Skeletal muscle tissue (tissue), 4 donors: Measurements from ENCODE around the gene UGT2A3. TPM values are rescaled to one million over a fixed set of nuclear protein-coding genes. Genes with fewer than 3 reads are reported as not detected.

ENCODE experiments used
- H3K27ac ChIP-seq: one replicate; pipeline ENCODE4 v1.7.0; 2013; ENCODE audit warnings: mild to moderate bottlenecking, low read depth, low read length, inconsistent platforms
- H3K27me3 ChIP-seq, 3 donors: one replicate each; pipeline ENCODE4 v1.7.0; 2013; ENCODE audit warnings: low read length in 3 of 3; ENCODE audit not compliant: control insufficient read depth in 3 of 3, insufficient read depth in 3 of 3
- H3K36me3 ChIP-seq, 3 donors: one replicate each; pipeline ENCODE4 v1.7.0; 2013; ENCODE audit warnings: low read length in 3 of 3; ENCODE audit not compliant: control insufficient read depth in 3 of 3, insufficient read depth in 3 of 3
- H3K4me1 ChIP-seq, 3 donors: one replicate each; pipeline ENCODE4 v1.7.0; 2013; ENCODE audit warnings: low read length in 3 of 3, mild to moderate bottlenecking in 3 of 3; ENCODE audit not compliant: control insufficient read depth in 3 of 3, insufficient read depth in 3 of 3
- H3K4me3 ChIP-seq, 3 donors: one replicate each; pipeline ENCODE4 v1.7.0; 2013; ENCODE audit warnings: low read length in 3 of 3
- H3K9ac ChIP-seq, 3 donors: one replicate each; pipeline ENCODE4 v1.7.0; 2013; ENCODE audit warnings: low read length in 3 of 3, mild to moderate bottlenecking in 3 of 3, moderate library complexity in 2 of 3, low read depth in 1 of 3
- H3K9me3 ChIP-seq, 3 donors: one replicate each; pipeline ENCODE4 v1.7.0; 2013; ENCODE audit warnings: low read length in 3 of 3; ENCODE audit not compliant: control insufficient read depth in 3 of 3
- total RNA-seq: library from RNA; depleted of rRNA; stranded (reverse); fragments of >200 nt; gene quantifications from one replicate; pipeline ENCODE4 v1.2.3, GENCODE V29; 2014
- donor health status: Osteomylitis.

Gene UGT2A3
- total RNA-seq, 1 donor from 2014 or later: not detected

GRCh38 chr4:68917016-68917415, 34.6 kb downstream of the UGT2A3 start:
- Histone ChIP-seq H3K27me3 (no peaks in the 10 kb centered on the region), H3K4me3 (no peak overlapping the region), H3K36me3 (no peaks in the 10 kb centered on the region), H3K9ac (no peak overlapping the region), H3K9me3 (no peaks in the 10 kb centered on the region), H3K27ac (no peak overlapping the region), H3K4me1 (no peaks in the 10 kb centered on the region)

GRCh38 chr4:68912807-68913206, 38.8 kb downstream of the UGT2A3 start:
- Histone ChIP-seq H3K4me3 (no peak overlapping the region), H3K27me3 (no peaks in the 10 kb centered on the region), H3K27ac (no peak overlapping the region), H3K36me3 (no peaks in the 10 kb centered on the region), H3K9me3 (no peaks in the 10 kb centered on the region), H3K4me1 (no peaks in the 10 kb centered on the region), H3K9ac (no peak overlapping the region)

- Histone ChIP-seq H3K27me3 (no peaks in the 10 kb centered on the region), H3K9ac (no peak overlapping the region), H3K4me1 (no peaks in the 10 kb centered on the region), H3K36me3 (no peaks in the 10 kb centered on the region), H3K27ac (no peak overlapping the region), H3K9me3 (no peaks in the 10 kb centered on the region), H3K4me3 (no peak overlapping the region)
Measured at GRCh38 chr4:68909385-68909784, 42.2 kb downstream of the UGT2A3 start.

GRCh38 chr4:68907788-68908700, 43.6 kb downstream of the UGT2A3 start:
- H3K4me1 ChIP-seq: no peaks in the 10 kb centered on the region
- no peak overlapping the region for H3K4me3 ChIP-seq
- no peak overlapping the region for H3K9ac ChIP-seq
- H3K27me3 ChIP-seq: no peaks in the 10 kb centered on the region
- no peaks in the 10 kb centered on the region for H3K36me3 ChIP-seq
- no peaks in the 10 kb centered on the region for H3K9me3 ChIP-seq
- H3K27ac ChIP-seq: no peak overlapping the region

GRCh38 chr4:68907245-68907644, 44.4 kb downstream of the UGT2A3 start:
- no peak overlapping the region for H3K9ac ChIP-seq
- no peak overlapping the region for H3K27ac ChIP-seq
- no peaks in the 10 kb centered on the region for H3K36me3 ChIP-seq
- no peaks in the 10 kb centered on the region for H3K27me3 ChIP-seq
- no peaks in the 10 kb centered on the region for H3K9me3 ChIP-seq
- H3K4me3 ChIP-seq: no peak overlapping the region
- no peaks in the 10 kb centered on the region for H3K4me1 ChIP-seq

- Histone ChIP-seq H3K27me3 (no peaks in the 10 kb centered on the region), H3K36me3 (no peaks in the 10 kb centered on the region), H3K27ac (no peak overlapping the region), H3K4me3 (no peak overlapping the region), H3K9ac (no peak overlapping the region), H3K9me3 (no peaks in the 10 kb centered on the region), H3K4me1 (no peaks in the 10 kb centered on the region)
Measured at GRCh38 chr4:68906780-68907137, 44.8 kb downstream of the UGT2A3 start.

- no peak overlapping the region for H3K27ac ChIP-seq
- no peaks in the 10 kb centered on the region for H3K36me3 ChIP-seq
- no peak overlapping the region for H3K4me3 ChIP-seq
- H3K9ac ChIP-seq: no peak overlapping the region
- no peaks in the 10 kb centered on the region for H3K27me3 ChIP-seq
- no peaks in the 10 kb centered on the region for H3K4me1 ChIP-seq
- no peaks in the 10 kb centered on the region for H3K9me3 ChIP-seq
Measured at GRCh38 chr4:68905939-68906779, 45.4 kb downstream of the UGT2A3 start.

GRCh38 chr4:68905598-68905938, 46.0 kb downstream of the UGT2A3 start:
- Histone ChIP-seq H3K9me3 (no peaks in the 10 kb centered on the region), H3K4me1 (no peaks in the 10 kb centered on the region), H3K27ac (no peak overlapping the region), H3K36me3 (no peaks in the 10 kb centered on the region), H3K9ac (no peak overlapping the region), H3K27me3 (no peaks in the 10 kb centered on the region), H3K4me3 (no peak overlapping the region)

- no peak overlapping the region for H3K27ac ChIP-seq
- H3K4me1 ChIP-seq: no peaks in the 10 kb centered on the region
- no peaks in the 10 kb centered on the region for H3K36me3 ChIP-seq
- no peak overlapping the region for H3K9ac ChIP-seq
- no peaks in the 10 kb centered on the region for H3K9me3 ChIP-seq
- H3K4me3 ChIP-seq: no peak overlapping the region
- H3K27me3 ChIP-seq: no peaks in the 10 kb centered on the region
Measured at GRCh38 chr4:68904786-68905185, 46.8 kb downstream of the UGT2A3 start.

GRCh38 chr4:68896749-68897148, 54.9 kb downstream of the UGT2A3 start:
- Histone ChIP-seq H3K36me3 (no peaks in the 10 kb centered on the region), H3K4me1 (no peaks in the 10 kb centered on the region), H3K9me3 (peaks cover 0 to 2% (median 0%) of the 10 kb centered on the region in 3 donors), H3K27me3 (no peaks in the 10 kb centered on the region), H3K27ac (no peak overlapping the region), H3K9ac (no peak overlapping the region), H3K4me3 (no peak overlapping the region)
